ENCODE measurements around the gene INVS.

Gene INVS

DNA sequence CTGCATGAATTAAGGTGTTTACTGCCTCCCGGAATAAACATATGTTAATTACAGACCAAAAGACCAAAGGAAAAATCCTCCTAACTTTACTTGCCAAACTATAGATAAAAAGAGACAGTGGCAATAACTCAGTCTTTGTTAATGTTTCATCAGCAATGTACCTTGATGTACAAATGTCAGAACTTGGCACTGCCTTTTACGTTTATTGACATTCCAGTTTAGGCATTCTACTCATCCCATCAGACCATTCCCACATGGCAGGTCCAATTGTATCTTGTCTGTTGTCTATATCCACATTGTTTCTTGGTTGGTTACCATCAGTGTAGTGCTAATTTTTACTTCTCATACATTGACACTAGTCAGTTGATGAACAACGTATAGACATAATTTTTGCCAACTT is 168.2 kb downstream of the INVS start:
- Mint-ChIP-seq H3K27ac (no peak overlapping the region), H3K9me3 (no peaks in the 10 kb centered on the region), H3K4me3 (no peak overlapping the region), H3K36me3 (ENCODE audit: low read depth) (peaks cover 40% of the 10 kb centered on the region), H3K27me3 (ENCODE audit: low read depth) (no peaks in the 10 kb centered on the region), H3K4me1 (no peaks in the 10 kb centered on the region)
- TF ChIP-seq, protein P1, sequence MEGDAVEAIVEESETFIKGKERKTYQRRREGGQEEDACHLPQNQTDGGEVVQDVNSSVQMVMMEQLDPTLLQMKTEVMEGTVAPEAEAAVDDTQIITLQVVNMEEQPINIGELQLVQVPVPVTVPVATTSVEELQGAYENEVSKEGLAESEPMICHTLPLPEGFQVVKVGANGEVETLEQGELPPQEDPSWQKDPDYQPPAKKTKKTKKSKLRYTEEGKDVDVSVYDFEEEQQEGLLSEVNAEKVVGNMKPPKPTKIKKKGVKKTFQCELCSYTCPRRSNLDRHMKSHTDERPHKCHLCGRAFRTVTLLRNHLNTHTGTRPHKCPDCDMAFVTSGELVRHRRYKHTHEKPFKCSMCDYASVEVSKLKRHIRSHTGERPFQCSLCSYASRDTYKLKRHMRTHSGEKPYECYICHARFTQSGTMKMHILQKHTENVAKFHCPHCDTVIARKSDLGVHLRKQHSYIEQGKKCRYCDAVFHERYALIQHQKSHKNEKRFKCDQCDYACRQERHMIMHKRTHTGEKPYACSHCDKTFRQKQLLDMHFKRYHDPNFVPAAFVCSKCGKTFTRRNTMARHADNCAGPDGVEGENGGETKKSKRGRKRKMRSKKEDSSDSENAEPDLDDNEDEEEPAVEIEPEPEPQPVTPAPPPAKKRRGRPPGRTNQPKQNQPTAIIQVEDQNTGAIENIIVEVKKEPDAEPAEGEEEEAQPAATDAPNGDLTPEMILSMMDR (IDR thresholded peaks at IDR 0.05; ENCODE audit: unreplicated experiment in 3 of 3), result no peak

GRCh38 chr9:100268271-100268670 is 169.2 kb downstream of the INVS start:
- Mint-ChIP-seq H3K27ac (no peak overlapping the region), H3K9me3 (no peaks in the 10 kb centered on the region), H3K4me3 (no peak overlapping the region), H3K4me1 (no peaks in the 10 kb centered on the region), H3K27me3 (ENCODE audit: low read depth) (no peaks in the 10 kb centered on the region), H3K36me3 (ENCODE audit: low read depth) (peaks cover 46% of the 10 kb centered on the region)
- TF ChIP-seq, protein P1 (IDR thresholded peaks at IDR 0.05; ENCODE audit: unreplicated experiment in 3 of 3), result no peak

- H3K4me3 Mint-ChIP-seq, result no peak overlapping the region
- H3K27ac Mint-ChIP-seq, result no peak overlapping the region
- H3K36me3 Mint-ChIP-seq (ENCODE audit: low read depth), result peaks cover 41% of the 10 kb centered on the region
- TF ChIP-seq, protein P1 (IDR thresholded peaks at IDR 0.05; ENCODE audit: unreplicated experiment in 3 of 3), result no peak
- H3K27me3 Mint-ChIP-seq (ENCODE audit: low read depth), result no peaks in the 10 kb centered on the region
- H3K9me3 Mint-ChIP-seq, result no peaks in the 10 kb centered on the region
- H3K4me1 Mint-ChIP-seq, result no peaks in the 10 kb centered on the region
These were observed 170.6 kb downstream of the INVS start for GRCh38 chr9:100269656-100270055.

DNA sequence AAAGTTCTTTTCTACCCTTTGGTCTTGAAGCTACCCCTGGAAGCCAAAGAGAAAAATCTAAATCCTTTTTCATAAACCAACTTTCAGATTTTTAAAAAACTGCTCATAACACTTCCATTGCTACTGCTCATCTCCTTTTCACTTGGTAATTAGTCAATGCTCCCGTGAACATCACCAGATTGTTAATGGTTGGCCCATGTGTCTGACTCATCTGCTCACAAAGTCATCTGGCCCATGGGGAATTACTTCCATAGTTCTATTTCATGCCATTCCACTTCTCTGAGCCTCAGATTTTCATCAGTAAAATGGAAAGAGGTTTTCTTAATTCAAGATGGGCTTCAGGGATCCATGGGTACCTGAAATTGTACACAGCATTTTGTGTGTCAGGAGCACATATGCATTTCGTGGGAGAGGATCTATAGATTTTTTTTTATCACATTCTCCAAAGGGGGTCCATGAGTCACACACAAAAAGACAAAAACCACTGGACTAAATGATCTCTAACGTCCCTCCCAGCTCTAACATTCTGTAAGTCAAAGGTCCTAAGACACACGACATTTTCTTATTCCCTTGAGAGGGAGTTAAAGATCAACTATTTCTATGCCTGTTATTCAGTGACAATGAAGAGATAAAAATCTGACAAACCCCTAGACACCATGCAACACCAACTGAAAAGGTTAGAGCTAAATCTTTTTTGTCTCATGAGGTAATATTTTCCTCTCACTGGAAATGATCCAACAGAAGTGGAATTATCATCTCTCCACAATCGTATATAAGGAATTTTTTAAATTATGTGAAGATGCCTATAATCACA is 178.3 kb downstream of the INVS start:
- TF ChIP-seq, protein P1 (IDR thresholded peaks at IDR 0.05; ENCODE audit: unreplicated experiment in 3 of 3), result no peak
- peaks cover 67% of the 10 kb centered on the region for H3K36me3 Mint-ChIP-seq (ENCODE audit: low read depth)
- no peaks in the 10 kb centered on the region for H3K9me3 Mint-ChIP-seq
- H3K4me3 Mint-ChIP-seq, result no peak overlapping the region
- peaks cover 5% of the 10 kb centered on the region for H3K4me1 Mint-ChIP-seq
- no peaks in the 10 kb centered on the region for H3K27me3 Mint-ChIP-seq (ENCODE audit: low read depth)
- H3K27ac Mint-ChIP-seq, result no peak overlapping the region

DNA sequence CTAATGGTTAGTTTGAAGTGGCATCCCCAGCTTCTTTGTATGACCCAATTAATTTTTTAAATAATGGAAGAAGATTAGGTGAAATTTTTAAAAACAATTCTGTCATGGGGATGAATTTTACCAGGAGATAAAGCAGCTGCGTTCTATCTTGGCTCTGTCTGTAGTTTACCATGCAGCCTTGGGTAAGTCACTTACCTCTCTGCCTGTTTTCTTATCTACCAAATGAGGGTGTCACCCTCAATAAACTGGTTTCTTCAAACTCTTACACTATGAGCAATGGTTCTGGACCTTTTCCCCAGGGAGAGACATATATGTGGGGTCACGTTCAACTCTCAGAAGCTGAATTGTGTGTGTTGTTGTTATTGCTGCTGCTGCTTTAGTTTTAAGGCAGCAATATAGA is 182.0 kb downstream of the INVS start:
- no peak overlapping the region for H3K27ac Mint-ChIP-seq
- peaks cover 14% of the 10 kb centered on the region for H3K9me3 Mint-ChIP-seq
- no peaks in the 10 kb centered on the region for H3K27me3 Mint-ChIP-seq (ENCODE audit: low read depth)
- peaks cover 5% of the 10 kb centered on the region for H3K4me1 Mint-ChIP-seq
- H3K36me3 Mint-ChIP-seq (ENCODE audit: low read depth), result peaks cover 74% of the 10 kb centered on the region
- H3K4me3 Mint-ChIP-seq, result no peak overlapping the region
- TF ChIP-seq, protein P1 (IDR thresholded peaks at IDR 0.05; ENCODE audit: unreplicated experiment in 3 of 3), result no peak
